ENCODE data around the gene MED13L.
"Not testable (repeated sequence)": the region's sequence is repeated elsewhere in the genome, so short reads cannot be mapped to it uniquely, and the experiment has no call there.

MED13L gene

DNA sequence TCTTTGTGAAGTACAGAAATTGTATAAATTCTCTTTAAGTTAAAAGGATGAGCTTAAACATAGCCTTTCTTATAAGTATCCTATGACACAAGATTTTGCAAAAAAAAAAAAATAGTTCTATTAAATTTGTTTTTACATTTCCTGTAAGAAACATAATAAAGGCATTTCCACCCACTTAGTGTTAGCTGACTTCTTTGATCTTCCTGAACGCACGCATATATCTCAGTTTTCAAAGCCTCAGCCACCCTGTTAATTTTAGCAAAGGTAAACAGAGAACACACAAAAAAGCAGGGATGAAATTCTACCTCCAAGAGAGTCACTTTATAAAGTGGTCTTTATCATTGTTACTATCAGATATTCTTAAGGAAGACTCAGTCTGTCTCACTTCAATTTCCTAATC is 277.9 kb downstream of the MED13L start:
- no peak for DNase-seq

- no peak for DNase-seq
Measured at GRCh38 chr12:115998794-115999478, 278.6 kb downstream of the MED13L start.

GRCh38 chr12:115998119-115998633 is 279.3 kb downstream of the MED13L start:
- peak; percentile 36 for DNase-seq

- DNase-seq: no peak
Measured at GRCh38 chr12:115993737-115994136, 283.8 kb downstream of the MED13L start.

DNA sequence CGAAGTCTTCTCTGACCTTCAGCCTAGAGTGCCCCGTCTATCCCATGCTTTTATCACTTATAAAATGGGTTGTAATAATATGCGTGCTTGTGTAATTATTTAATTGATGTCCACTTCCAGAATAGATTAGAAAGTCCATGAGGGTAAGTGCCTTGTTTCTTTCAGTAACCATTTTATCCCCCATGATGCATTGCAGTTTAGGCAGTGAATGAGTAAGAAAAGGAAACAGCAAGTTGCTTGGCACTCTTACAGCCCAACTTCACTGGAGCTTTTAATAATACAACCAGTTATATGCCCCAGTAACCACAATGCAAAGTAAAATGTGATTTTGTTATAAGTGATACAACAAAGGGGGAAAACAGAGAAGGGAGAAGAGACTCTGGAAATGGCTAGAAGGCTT is 287.3 kb downstream of the MED13L start:
- no peak for DNase-seq

DNA sequence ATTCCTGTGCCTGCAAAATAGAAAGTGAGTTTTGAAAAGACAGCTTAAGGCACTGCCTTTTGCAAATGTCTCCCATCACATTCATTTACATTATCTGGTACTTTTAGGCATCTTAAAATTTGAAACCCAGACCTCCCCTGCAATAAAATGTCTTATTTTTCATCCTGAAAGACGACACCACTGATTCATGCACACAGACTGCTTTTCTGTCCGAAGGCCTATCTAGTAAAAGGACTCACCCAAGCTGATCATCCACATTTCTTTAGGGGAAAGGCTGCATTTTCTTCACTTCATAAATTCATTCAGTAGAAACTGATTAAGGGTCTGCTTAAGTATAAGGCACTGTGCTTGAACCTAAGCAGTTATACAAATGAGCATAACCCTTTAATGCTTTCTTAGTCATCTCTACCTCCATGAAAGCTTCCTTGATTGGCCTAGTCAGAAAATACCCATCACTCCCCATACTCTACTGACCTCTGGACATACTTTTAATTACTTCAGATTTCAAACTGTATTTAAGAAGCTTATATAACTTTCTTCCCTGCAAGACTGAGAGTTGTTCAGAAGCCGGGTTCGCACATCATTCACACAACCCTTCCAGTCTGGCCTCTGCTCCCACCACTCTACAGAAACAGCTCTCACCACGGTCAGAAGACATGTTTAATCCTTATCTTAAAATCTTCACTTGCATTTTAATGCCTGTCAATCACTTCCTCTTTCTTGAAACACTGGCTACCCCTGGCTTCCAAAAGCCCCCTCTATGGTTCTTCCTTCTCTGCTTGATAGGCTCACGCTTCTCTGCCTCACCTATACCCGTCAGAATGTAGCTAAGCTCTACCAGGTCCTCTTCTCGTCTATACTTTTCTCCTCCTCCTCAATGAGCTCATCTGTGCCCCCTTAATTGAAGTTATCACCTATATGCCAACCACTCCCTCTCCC is 288.6 kb downstream of the MED13L start:
- DNase-seq: no peak

- no peak for DNase-seq
Measured at GRCh38 chr12:115988212-115988611, 289.3 kb downstream of the MED13L start.

- no peak for DNase-seq
Measured at GRCh38 chr12:115984616-115985015, 292.9 kb downstream of the MED13L start.

DNA sequence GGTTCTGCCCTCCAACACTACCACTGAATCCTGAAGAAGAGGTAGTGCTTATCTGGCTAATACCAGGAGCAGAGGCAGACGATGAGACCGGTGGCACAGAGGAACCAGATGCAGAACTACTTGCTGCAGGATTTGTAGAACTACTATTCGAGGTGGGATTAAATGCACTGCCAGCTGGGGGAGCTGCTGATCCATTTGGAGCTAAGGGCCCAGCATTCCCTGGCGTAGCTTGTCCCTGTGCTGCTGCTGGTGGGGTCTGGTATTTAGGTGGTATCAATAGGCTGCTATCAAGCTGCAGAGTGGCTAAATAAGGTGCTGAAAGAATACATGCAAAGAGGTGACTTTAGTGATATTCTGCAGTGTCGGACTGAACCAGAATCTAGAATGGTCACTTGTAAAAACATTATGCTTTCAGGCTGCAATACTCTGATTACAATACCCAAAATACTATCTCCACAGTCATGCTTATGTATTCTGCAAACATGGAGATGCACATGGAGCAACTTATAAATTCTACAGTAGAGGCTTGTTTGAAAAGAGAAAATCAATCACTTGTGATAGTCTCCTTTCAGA is 294.2 kb downstream of the MED13L start:
- no peak for DNase-seq

DNA sequence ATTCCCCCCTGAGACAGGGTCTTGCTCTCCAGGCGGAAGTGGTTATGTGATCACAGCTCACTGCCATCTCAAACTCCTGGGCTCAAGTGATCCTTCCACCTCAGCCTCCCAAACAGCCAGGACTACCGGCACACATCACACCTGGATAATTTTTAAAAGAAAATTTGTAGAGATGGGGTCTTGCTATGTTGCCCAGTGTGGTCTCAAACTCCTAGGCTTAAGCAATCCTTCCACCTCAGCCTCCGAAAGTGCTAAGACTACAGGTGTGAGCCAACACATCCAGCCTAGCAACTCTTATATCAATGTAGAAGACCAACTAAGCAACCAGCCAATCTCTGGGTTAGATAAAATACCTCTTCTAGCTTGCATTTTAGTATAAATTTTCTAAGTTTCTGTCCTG is 297.2 kb downstream of the MED13L start:
- no peak for DNase-seq

GRCh38 chr12:115979851-115980250 is 297.6 kb downstream of the MED13L start:
- DNase-seq: no peak

DNA sequence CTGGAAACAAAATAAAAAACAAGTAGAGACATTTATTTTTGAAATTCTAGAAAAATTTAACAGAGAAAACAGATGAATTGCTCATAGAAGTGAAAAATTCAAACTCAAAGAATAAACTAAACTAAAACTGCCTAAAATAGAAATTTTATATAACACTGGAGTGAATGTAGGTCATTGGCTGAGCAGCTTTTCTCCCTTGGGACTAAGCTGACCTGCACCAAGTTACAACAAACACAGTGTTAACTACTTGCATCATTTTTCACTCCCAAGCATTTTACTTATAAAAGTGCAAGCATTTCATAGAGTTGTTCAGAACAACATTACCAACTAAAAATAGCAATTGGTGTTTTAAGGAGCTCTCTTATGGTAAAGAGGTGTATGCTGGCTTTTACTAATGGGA is 298.1 kb downstream of the MED13L start:
- DNase-seq: no peak

DNA sequence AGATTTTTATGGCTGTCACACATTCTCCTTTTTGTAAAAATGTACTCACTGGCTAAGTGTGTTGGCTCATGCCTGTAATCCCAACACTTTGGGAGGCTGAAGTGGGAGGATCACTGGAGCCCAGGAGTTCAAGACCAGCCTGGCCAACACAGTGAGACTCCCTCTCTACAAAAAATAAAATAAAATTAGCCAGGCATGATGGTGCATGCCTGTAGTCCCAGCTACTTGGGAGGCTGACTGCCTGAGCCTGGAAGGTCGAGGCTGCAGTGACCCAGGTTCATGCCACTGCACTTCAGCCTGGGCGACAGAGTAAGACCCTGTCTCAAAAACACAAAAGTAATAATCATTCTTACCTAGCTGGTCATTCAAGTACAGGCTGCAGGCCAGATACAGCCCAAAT is 300.7 kb downstream of the MED13L start:
- DNase-seq: not testable (repeated sequence)

DNA sequence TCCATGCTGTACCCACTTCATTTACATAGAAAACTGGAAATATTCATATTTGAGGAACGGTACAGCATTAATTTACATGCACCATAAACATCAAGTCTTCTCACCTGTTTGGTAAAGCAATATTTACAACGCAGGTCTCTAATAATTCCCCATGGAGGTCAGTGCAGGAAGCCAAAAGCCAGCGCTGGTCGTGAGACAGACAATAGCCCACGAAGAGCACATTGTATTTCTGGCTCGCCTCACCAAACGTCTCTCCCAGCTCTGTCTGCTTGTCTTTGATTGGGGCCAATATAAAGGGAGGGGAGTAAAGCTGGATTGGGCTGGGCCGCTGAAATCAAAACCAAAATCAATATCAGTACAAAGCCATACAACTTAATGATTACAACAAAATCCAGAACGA is 302.1 kb downstream of the MED13L start:
- no peak for DNase-seq

GRCh38 chr12:115973968-115974724 is 303.3 kb downstream of the MED13L start:
- DNase-seq: no peak

DNA sequence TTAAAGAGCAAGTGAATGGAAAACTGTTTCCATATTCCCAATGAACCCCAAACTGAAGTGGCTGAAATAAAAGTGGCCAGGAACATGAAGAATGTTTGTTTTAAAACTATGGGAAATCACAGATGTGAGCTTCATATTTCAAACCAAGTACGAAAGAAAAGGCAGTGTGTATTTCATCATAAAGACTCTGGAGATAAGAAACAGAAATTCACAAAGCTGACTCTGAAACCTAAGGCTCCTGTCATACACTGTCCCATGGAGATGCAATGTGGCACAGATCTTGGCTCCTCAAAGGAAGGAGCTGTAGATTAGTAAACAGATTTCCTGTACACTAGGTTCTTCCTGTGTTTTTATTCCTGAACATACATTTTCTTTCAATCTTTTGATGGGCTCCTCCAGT is 304.4 kb downstream of the MED13L start:
- DNase-seq: no peak

- no peak for DNase-seq
Measured at GRCh38 chr12:115972241-115972640, 305.3 kb downstream of the MED13L start.

DNA sequence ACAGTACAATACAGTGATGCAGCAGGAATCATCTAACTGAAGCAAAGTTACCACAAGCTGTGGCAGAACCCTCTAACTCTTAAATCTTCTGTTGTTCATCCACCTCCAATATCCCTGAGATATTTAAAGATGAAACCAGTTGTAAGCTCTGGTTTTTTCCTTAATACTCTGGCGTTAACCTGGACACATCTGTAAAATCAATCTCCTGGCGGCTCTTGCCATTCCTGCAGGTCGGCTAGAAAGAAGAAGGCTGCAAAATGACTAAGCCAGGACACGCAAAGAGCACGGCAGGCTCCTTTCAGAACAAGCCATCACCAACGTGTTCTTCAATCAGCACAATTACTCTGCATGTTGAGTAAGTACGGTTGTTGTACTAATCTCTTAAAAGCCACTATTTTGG is 309.3 kb downstream of the MED13L start:
- DNase-seq: no peak

DNA sequence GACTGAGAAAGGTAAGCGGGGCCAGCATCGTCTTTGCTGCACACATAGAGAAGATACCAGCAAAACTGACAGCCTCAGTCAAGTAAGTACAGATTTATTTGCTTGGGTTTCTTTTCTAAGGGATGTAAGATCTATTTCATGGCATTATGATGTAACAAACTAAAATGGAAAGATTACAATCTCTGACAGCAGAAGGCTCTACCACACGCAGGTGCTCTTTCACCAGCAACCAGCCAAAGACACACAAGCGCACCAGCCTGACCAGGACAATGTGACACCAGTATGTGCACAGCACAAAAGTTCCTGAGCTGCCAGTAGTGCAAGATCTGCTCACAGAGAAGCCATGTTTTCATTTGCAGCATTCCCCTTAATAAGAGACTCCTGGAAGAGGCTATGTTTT is 311.1 kb downstream of the MED13L start:
- no peak for DNase-seq

- DNase-seq: no peak
Measured at GRCh38 chr12:115964626-115965025, 312.9 kb downstream of the MED13L start.

DNA sequence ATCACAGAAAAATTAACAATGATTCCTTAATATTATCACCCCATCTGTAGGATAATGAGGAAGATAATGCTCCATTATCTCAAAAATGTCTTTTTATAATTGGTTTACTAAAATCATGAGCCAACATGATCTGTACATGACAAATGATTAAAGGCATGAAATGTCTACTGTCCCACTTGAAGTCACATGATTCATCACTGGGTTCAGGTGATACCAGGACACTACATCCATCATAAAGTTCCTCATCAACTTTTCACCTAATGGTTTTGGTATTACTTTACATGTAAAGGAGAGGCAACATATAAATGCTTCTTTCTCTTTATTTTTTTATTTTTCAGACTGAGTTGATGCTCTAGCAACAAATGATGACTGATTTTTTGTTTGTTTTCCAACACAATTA is 313.3 kb downstream of the MED13L start:
- DNase-seq: no peak

- no peak for DNase-seq
Measured at GRCh38 chr12:115962216-115962615, 315.3 kb downstream of the MED13L start.
